ENCODE data around the gene NGRN.

Gene NGRN, protein sequence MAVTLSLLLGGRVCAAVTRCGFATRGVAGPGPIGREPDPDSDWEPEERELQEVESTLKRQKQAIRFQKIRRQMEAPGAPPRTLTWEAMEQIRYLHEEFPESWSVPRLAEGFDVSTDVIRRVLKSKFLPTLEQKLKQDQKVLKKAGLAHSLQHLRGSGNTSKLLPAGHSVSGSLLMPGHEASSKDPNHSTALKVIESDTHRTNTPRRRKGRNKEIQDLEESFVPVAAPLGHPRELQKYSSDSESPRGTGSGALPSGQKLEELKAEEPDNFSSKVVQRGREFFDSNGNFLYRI

DNA sequence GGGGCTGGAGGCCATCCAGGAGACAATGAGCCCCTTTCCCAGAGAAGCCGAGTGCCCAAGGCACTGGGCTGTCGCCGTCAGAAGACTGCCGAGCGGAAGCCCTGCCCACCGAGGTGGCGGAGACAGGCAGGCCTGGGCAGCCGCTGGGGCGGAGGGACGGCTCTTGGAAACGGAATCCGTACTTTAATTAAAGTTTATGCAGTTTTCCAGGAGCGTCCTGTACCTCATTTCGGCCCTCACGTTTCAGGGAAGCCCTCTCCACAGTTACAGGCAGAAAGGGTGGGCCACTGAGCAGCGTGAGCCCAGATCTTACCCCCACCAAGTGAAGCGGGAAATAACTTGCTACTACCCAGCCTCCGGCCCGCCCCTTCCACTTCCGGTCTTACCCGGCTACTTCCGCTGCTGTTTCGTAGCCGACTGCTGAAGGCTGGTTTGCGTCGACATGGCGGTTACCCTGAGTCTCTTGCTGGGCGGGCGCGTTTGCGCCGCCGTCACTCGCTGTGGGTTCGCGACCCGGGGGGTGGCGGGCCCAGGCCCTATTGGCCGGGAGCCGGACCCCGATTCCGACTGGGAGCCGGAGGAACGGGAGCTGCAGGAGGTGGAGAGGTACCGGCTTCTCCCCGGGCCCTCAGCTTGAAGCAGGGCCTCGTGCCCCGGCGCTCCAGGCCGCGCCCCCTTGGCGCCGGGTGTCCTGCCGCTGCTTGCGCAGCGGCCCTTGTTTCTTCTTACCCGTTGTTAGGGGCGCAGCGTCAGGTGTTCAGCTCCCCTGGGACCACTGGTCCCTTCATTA is at the start of gene NGRN:
TSS of gene NGRN (plus strand) at position 402 of the 790 bp plus-strand sequence. CDS start at position 443, 41 bp downstream.
- peak; percentile 91 for DNase-seq

DNA sequence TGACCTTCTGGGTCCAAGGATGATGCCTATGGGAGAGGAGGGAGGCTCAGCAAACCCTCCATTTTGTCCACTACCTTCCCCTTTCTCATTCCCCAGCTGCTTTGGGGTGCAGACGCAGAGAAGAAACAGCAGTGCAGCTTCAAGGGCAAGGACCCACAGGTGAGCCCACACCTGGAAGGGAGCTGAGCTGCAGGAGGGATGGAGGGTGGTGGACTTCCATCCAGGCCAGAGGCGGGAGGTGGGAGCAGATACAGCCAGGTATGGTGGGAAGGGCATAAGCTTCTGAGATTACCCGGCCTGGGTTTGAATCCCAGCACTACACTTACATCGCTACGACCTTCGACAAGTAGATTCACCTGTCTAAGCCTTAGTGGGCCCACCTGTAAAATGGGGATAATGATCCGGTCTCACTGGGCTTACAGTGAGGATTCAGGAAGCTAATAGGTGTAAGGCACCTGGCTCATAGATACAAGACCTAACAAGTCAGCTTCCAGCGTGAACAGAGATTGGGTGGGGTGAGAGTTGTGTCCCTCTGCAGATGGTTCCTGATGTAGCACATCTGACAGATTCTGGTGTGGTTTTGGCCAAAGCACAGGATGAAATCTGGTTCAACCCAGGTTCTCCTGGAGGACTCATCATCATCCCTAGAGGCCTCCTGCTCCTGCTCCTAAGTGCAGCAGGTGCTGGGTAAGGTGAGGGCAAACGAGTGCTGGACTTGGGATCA is 47.6 kb upstream of the NGRN start:
- DNase-seq: no peak

DNA sequence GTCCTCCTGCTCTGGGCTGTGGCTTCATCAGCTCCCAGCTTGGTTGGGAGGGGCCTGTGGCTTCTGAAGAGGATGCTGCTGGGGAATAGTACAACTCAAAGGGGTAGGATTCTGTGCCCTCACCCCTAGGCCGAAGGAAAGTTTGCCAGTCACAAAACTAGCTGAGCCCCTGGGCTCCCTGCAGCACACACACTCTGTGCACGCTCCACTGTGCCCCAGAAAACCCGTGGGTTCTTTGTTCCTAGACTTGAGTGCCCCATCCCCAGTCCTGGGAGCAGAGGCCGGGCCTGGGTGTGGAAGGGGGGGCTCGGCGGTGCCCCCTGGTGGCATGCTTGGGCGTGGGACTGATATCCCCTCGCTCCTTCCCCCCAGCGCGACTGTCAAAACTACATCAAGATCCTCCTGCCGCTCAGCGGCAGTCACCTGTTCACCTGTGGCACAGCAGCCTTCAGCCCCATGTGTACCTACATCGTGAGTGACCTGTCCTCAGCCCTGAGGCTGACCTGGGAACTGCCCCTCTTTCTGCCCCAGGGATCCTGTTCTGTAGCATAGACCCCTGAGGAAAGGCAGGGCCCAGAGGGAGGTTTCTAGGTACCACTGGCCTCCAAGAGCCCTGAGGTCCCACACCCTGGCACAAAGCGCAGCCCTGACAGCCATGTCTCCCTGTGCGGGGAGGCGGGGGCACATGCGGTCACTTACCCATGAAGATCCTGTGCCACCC is 45.9 kb upstream of the NGRN start:
- DNase-seq: peak; percentile 13

DNA sequence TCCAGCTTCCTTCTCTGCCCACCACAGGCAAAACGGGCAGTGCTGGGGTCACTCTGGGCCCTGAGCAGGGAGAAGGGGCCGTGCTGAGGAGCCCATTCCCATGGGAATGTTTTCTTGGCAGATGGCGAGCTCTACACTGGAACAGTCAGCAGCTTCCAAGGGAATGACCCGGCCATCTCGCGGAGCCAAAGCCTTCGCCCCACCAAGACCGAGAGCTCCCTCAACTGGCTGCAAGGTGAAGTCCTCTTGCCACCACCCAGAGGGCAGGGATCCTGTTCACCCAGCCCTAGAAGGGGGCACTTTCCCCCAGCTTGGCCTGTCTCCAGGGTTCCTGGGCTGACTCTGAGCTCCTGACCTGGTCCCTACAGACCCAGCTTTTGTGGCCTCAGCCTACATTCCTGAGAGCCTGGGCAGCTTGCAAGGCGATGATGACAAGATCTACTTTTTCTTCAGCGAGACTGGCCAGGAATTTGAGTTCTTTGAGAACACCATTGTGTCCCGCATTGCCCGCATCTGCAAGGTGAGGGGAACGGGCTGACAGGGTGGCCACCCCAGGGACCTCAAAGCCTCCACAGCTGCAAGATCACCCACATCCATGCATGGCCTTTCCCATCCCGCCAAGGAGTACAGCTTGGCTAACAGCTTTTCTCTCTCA is 44.1 kb upstream of the NGRN start:
- DNase-seq: peak; percentile 3

DNA sequence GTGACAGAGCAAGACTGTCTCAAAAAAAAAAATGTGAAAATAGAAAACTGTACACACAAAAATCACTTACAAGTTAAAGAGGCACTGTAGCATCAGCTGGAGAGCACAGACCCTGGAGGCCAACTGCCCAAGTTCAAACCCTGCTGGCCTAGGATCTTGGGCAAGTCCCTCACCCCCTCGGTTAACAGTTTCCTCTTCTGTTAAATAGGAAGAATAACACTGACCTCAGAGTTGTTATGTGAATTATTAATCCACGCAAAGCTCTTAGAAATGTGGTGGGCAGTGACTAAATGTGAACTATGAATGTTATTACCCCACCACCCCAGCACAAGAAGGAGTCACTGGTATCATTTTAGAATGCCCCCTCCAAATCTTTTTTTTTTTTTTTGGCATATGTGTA is 42.9 kb upstream of the NGRN start:
- no peak for DNase-seq

DNA sequence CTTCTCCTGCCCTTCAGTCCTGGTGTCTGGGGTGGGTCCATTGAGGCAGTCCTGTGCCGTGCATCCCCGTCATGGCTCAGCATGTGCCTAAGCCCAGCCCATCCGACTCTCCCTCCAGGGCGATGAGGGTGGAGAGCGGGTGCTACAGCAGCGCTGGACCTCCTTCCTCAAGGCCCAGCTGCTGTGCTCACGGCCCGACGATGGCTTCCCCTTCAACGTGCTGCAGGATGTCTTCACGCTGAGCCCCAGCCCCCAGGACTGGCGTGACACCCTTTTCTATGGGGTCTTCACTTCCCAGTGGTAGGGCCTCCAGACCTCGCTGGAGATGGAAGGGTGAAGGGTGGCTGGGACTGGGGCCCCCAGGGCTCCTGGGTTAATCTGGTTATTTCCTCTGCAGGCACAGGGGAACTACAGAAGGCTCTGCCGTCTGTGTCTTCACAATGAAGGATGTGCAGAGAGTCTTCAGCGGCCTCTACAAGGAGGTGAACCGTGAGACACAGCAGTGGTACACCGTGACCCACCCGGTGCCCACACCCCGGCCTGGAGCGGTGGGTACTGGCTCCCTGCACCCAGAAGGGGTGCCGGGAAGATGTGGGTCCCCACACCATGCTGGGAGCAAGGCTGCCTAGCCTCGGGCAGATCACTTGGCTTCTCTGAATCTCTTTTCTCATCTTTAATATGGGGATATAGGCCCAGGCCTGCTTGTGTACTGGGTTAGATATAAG is 41.9 kb upstream of the NGRN start:
- DNase-seq: no peak

DNA sequence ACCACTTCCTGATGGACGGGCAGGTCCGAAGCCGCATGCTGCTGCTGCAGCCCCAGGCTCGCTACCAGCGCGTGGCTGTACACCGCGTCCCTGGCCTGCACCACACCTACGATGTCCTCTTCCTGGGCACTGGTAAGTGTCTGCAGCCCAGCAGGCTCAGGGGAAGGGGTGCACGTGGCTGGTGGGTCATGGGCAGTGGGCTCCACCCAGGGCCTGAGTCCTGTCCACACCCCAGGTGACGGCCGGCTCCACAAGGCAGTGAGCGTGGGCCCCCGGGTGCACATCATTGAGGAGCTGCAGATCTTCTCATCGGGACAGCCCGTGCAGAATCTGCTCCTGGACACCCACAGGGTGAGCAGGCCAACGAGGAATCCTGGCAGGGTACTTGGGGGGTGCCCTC is 40.4 kb upstream of the NGRN start:
- no peak for DNase-seq

DNA sequence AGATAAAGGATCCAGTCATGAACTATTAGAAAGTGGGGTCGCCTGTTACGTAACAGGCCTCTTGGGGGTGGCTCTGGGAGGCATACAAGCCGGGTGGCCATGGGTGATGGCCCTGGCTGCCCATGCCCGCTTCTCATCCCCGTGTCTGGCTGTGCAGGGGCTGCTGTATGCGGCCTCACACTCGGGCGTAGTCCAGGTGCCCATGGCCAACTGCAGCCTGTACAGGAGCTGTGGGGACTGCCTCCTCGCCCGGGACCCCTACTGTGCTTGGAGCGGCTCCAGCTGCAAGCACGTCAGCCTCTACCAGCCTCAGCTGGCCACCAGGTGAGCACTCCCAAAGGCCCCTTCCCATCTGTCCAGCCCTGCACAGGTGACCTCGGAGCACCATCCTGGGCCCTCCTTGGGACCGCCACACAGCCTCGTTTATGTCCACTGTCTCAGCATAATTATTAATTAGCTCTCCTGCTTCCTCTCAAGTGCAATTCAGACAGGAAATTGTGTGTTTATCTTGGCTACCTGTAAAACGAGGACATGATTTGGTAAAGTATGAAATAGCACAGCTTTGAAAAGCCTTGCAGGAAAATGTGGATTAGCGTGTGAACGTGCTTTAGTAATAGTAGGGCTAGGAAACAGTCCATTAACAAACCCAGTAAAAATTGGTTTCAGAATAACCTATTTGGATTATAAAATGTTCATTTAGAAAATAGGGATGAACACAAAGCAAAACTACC is 39.8 kb upstream of the NGRN start:
- DNase-seq: no peak

DNA sequence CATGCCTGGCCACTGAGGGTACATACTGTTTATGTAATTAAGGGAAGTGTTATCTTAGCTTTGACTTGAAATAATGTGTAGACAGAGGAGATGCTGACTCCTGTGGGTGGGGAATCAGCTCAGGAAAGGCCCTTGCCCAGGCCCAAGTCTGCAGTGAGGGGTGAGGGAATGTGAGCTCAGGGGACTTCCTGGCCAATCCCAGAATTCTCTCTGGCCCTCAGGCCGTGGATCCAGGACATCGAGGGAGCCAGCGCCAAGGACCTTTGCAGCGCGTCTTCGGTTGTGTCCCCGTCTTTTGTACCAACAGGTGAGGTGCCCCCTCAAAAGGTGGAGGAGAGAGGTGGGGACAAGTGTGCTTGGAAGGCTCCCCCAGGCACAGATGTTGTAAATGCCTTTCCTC is 38.1 kb upstream of the NGRN start:
- no peak for DNase-seq

DNA sequence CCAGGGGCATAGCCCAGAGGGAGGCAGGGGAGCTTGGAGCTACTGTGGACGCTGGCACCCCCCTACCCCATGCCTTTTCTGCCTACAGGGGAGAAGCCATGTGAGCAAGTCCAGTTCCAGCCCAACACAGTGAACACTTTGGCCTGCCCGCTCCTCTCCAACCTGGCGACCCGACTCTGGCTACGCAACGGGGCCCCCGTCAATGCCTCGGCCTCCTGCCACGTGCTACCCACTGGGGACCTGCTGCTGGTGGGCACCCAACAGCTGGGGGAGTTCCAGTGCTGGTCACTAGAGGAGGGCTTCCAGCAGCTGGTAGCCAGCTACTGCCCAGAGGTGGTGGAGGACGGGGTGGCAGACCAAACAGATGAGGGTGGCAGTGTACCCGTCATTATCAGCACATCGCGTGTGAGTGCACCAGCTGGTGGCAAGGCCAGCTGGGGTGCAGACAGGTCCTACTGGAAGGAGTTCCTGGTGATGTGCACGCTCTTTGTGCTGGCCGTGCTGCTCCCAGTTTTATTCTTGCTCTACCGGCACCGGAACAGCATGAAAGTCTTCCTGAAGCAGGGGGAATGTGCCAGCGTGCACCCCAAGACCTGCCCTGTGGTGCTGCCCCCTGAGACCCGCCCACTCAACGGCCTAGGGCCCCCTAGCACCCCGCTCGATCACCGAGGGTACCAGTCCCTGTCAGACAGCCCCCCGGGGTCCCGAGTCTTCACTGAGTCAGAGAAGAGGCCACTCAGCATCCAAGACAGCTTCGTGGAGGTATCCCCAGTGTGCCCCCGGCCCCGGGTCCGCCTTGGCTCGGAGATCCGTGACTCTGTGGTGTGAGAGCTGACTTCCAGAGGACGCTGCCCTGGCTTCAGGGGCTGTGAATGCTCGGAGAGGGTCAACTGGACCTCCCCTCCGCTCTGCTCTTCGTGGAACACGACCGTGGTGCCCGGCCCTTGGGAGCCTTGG is 37.4 kb upstream of the NGRN start:
- no peak for DNase-seq

DNA sequence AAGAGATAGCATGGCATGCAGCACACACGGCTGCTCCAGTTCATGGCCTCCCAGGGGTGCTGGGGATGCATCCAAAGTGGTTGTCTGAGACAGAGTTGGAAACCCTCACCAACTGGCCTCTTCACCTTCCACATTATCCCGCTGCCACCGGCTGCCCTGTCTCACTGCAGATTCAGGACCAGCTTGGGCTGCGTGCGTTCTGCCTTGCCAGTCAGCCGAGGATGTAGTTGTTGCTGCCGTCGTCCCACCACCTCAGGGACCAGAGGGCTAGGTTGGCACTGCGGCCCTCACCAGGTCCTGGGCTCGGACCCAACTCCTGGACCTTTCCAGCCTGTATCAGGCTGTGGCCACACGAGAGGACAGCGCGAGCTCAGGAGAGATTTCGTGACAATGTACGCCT is 36.5 kb upstream of the NGRN start:
- DNase-seq: no peak

DNA sequence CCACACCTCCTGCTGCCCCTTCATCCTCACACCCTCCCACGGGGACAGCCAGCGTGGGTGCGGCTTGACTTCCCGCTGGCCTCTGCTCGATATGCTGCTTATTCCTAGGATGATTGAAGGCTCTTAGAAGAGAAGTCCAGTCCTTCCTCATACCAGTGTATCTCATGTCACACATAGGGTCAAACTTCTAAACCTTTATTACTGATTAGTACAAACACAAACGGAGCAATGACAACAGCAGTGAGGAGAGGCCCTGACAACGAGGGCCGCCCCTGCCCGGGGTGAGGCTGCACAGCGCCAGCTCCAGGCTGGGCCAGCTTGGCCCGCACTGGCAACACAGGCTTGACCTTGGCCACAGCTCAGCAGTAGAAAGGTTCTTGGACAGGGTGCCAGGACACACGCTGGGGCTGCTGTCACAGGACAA is 35.4 kb upstream of the NGRN start:
- no peak for DNase-seq

DNA sequence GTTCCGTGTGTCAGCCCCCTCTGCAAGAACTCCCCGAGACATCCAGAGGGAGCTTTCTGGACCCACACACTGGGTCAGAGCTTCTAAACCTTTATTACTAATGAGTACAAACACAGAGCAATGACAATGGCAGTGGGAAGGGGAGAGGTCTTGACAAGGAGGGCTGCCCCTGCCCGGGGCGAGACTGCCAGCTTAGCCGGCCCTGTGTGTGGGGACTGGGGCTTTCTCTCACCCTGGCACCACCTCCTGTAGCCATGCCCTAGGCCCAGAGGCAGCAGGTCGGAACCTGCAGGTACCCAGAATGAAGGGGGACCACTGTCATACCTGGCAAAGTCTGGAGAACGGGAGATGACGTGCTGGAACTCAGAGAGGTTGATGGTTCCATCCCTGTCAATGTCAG is 34.9 kb upstream of the NGRN start:
- no peak for DNase-seq

DNA sequence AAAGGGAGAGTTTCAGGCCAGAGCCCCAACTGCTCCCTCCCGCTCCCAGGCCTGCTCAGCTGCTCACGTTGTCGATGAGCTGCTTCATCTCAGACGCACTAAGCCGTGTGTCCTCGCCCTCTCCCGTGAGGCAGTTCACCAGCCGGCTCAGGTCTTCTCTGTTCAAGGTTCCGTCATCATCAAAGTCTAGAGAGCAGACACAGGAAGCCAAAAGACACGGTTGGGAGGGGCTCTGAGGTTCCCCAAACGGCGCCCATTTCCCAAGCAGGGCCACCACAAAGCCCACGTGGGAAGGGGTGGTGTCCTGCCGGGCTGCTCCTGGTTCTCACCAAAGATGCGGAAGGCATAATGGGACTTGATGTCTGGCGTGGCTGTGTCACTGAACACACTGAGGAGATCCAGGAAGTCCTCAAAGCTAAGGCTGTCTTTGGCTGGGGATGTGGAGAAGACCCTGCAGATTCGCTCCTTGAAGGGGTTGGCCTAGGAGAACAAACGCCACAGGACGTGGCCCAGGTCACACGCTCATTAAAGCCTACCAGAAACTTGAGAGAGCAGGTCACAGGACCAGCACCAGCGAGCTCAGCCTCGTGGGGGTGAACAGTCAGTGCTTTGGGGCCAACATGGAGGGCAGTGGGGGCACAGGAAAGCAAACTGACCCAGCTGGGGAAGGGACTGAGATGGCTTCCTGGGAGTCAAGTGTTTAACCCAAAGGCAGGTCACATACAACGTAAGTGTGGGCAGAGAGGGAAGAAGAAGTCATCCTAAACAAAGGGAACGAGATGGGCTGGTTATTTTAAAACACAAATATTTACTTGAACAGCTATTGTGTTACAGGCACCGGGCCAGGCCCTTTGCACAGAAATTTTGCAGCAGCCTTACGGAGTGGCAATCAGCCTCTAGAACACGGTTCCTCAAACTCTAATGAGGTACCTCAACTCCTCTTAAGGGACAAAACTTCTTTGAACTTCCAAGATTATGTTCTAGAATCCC is 34.1 kb upstream of the NGRN start:
- peak; percentile 74 for DNase-seq

DNA sequence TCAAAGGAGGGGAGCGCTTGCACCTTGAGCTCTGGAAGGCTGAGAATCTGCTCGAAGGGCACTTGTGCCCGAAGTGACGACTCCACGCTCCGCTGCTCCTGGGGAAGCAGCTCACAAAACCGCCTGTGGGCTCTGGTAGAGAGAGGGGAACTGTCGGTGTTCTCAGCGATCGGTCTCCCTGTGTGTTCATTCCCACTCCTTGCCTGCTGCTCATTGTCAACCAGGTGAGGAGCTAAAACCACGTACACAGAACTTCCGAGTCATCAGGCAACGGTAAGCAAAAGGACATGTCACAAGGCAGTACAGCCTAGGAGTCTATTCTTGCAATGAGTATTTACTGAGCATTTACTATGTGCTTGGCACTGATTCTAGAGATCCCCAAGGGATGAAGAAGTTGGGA is 33.3 kb upstream of the NGRN start:
- DNase-seq: no peak

DNA sequence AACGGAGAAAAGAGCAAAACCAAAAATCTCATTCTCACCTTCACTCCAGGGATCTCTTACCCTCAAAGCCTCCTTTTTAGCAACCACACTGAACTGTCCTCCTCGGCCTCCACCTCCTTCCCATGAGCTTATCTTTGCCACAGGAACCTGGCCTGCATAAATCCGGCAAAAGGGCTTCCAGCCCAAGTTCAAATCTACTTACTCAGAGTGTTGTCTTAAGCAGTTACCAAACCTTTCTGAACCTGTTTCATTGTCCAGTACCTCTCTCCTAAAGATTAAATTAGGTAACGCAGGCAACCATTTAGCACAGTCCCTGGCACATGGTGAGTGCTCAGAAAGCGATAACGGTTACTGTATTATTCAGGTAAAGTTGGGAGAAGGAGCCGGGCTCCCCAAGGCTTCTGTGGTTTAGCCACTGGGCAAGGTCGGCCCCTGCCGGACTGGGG is 32.5 kb upstream of the NGRN start:
- DNase-seq: no peak

DNA sequence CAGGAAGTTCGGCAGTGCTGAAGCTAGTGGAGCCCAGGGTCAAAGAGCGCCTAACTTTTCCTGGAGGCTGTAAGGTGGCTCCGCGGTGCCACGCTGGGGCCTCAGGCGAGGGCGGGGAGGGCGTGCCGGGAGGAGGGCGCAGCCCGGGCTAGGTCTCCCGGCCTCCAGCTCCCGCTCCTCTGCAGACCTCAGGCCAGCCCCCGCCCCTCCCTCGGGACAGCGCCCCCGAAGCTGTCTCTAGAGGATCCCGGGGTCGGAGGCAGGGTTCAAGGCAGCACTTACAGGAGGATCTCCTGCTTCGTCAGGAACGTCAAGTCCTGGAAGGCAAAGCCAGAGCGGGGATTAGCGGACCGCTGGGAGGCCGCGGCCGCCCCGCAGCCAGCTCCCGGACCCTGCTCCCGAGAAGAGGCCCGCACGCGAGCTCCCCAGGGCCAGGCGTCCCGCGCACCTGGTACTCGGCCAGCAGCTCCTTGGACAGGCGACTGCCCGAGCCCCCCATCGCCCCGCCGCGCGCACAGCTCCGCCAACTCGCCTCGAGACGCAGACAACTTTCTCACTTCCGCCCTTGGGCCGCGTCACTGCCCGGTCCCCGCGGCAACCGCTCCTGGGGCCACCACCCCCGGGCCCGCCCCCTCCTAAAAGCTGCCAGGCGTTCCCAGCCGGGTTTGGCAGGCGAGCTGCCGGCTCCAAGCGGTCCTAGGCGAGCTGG is 31.9 kb upstream of the NGRN start, which contains the start of gene CIB1:
TSS of gene CIB1 (minus strand) at position 555 of the 709 bp plus-strand sequence. CDS start at position 499, 56 bp downstream.
- peak; percentile 97 for DNase-seq

Measured in stimulated activated naive CD4-positive, alpha-beta T cell treated with Interleukin-2 at 50 U/mL for 16 hours (primary cell).